IMR-90 (cell line): ENCODE data around the gene SIK2. TPM values are rescaled to one million over a fixed set of nuclear protein-coding genes. Genes with fewer than 3 reads are reported as not detected.

Source experiments
- ATAC-seq: fragments of 200-7000 bp; cut with Tn5 transposase; 2 replicates; pipeline ENCODE4 v1.9.1; 2020; ENCODE audit warnings: low read depth, mild to moderate bottlenecking, moderate library complexity
- BruUV-seq: library from RNA; stranded (reverse); fragments of 400-500 nt; replicated peaks from 2 replicates; lab custom pipeline; 2021; lab: Mats Ljungman, UMichigan
- CTCF ChIA-PET: fragments of 300-600 bp; formaldehyde crosslinking; extraction: SDS; loops from one replicate; lab custom pipeline; 2021; ENCODE audit warnings: antibody characterized with exemption; lab: Yijun Ruan, JAX
- POLR2A ChIA-PET: fragments of 300-600 bp; sonication (Branson Sonifier 250); formaldehyde crosslinking; loops from one replicate; lab custom pipeline; 2022; ENCODE audit warnings: antibody characterized with exemption; ENCODE audit not compliant: unreplicated experiment; lab: Charles Lee
- DNase-seq: peaks from one replicate; pipeline ENCODE4 v3.0.0; 2013
- H2AFZ ChIP-seq: replicated peaks from 2 replicates; pipeline ENCODE3; 2013; ENCODE audit warnings: low read length, mild to moderate bottlenecking; ENCODE audit not compliant: poor library complexity
- H2AK5ac ChIP-seq: 2 replicates; pipeline ENCODE4 v1.6.1; 2013; ENCODE audit warnings: low read depth, low read length, inconsistent platforms
- H2AK9ac ChIP-seq: replicated peaks from 2 replicates; pipeline ENCODE3; 2013; ENCODE audit warnings: mild to moderate bottlenecking, low read depth, low read length, moderate library complexity; ENCODE audit not compliant: poor library complexity
- H2BK120ac ChIP-seq: 2 replicates; pipeline ENCODE4 v1.6.1; 2013; ENCODE audit warnings: low read depth, low read length, inconsistent platforms
- H2BK15ac ChIP-seq: 3 replicates; pipeline ENCODE4 v1.6.1; 2013; ENCODE audit warnings: low read depth, low read length, inconsistent platforms
- H2BK20ac ChIP-seq: 2 replicates; pipeline ENCODE4 v1.6.1; 2013; ENCODE audit warnings: low read depth, mild to moderate bottlenecking, inconsistent platforms, low read length, moderate library complexity
- H2BK5ac ChIP-seq: 2 replicates; pipeline ENCODE4 v1.6.1; 2013; ENCODE audit warnings: mild to moderate bottlenecking, low read depth, low read length, inconsistent platforms; ENCODE audit not compliant: poor library complexity, severe bottlenecking
- H3K14ac ChIP-seq: replicated peaks from 2 replicates; pipeline ENCODE4 v1.6.1; 2013; ENCODE audit warnings: low read depth, low read length, inconsistent platforms
- H3K18ac ChIP-seq: 2 replicates; pipeline ENCODE4 v1.6.1; 2013; ENCODE audit warnings: low read depth, low read length, control low read depth
- H3K23ac ChIP-seq: 2 replicates; pipeline ENCODE4 v1.6.1; 2013; ENCODE audit warnings: low read depth, low read length, inconsistent platforms
- H3K27ac ChIP-seq: 2 replicates; pipeline ENCODE4 v1.5.1; 2013; ENCODE audit warnings: mild to moderate bottlenecking, control low read depth, low read length; ENCODE audit not compliant: insufficient read depth
- H3K27me3 ChIP-seq: 2 replicates; pipeline ENCODE4 v1.6.1; 2013; ENCODE audit warnings: low read length; ENCODE audit not compliant: control insufficient read depth, insufficient read depth
- H3K36me3 ChIP-seq: 2 replicates; pipeline ENCODE4 v1.6.1; 2013; ENCODE audit warnings: low read length, mixed read lengths; ENCODE audit not compliant: control insufficient read depth, insufficient read depth
- H3K4ac ChIP-seq: 2 replicates; pipeline ENCODE4 v1.6.1; 2013; ENCODE audit warnings: low read depth, low read length, inconsistent platforms
- H3K4me1 ChIP-seq: 2 replicates; pipeline ENCODE4 v1.6.1; 2013; ENCODE audit warnings: low read length, mixed read lengths; ENCODE audit not compliant: control insufficient read depth, insufficient read depth
- H3K4me2 ChIP-seq: 2 replicates; pipeline ENCODE4 v1.6.1; 2013; ENCODE audit warnings: low read depth, mild to moderate bottlenecking, control low read depth, low read length, moderate library complexity
- H3K4me3 ChIP-seq: 2 replicates; pipeline ENCODE4 v1.5.1; 2013; ENCODE audit warnings: low read depth, mild to moderate bottlenecking, control low read depth, low read length, moderate library complexity; ENCODE audit not compliant: insufficient read depth
- H3K56ac ChIP-seq: 2 replicates; pipeline ENCODE4 v1.6.1; 2013; ENCODE audit warnings: low read length, inconsistent platforms; ENCODE audit not compliant: insufficient read depth; ENCODE audit errors: extremely low read depth
- H3K79me1 ChIP-seq, 2 experiments: 2 replicates each; pipeline ENCODE4 v1.6.1; 2013; ENCODE audit warnings: low read length in 2 of 2, inconsistent platforms in 1 of 2, low read depth in 1 of 2
- H3K9ac ChIP-seq: 2 replicates; pipeline ENCODE4 v1.6.1; 2013; ENCODE audit warnings: low read depth, low read length, control low read depth
- H3K9me1 ChIP-seq: 2 replicates; pipeline ENCODE4 v1.6.1; 2013; ENCODE audit warnings: low read length, inconsistent platforms; ENCODE audit not compliant: insufficient read depth
- H3K9me3 ChIP-seq: 2 replicates; pipeline ENCODE4 v1.6.1; 2013; ENCODE audit warnings: low read length; ENCODE audit not compliant: control insufficient read depth, insufficient read depth
- H4K20me1 ChIP-seq: 2 replicates; pipeline ENCODE4 v1.6.1; 2013; ENCODE audit warnings: low read length, inconsistent platforms; ENCODE audit not compliant: insufficient read depth
- H4K5ac ChIP-seq: 2 replicates; pipeline ENCODE4 v1.6.1; 2013; ENCODE audit warnings: mild to moderate bottlenecking, low read depth, low read length, control low read depth
- H4K8ac ChIP-seq, 2 experiments: 2 replicates each; pipeline ENCODE4 v1.6.1; 2013; ENCODE audit warnings: low read depth in 2 of 2, low read length in 2 of 2, control low read depth in 1 of 2, inconsistent platforms in 1 of 2
- H4K91ac ChIP-seq: 2 replicates; pipeline ENCODE4 v1.6.1; 2013; ENCODE audit warnings: low read depth, low read length, inconsistent platforms; ENCODE audit not compliant: insufficient read depth
- BHLHE40 ChIP-seq: fragments of 150-350 bp; IDR thresholded peaks from 2 replicates; pipeline ENCODE4 v1.6.1; 2016; ENCODE audit warnings: mild to moderate bottlenecking, low read depth, low read length
- CEBPB ChIP-seq: IDR thresholded peaks from 2 replicates; pipeline ENCODE4 v1.6.1; 2012; ENCODE audit warnings: low read depth, low read length, improper control_type of control experiment
- CHD1 ChIP-seq: IDR thresholded peaks from 2 replicates; pipeline ENCODE4 v1.6.1; 2012; ENCODE audit warnings: low read depth, low read length, improper control_type of control experiment
- CTCF ChIP-seq: conservative IDR thresholded peaks from 2 replicates; pipeline ENCODE4 v1.5.1; 2012; ENCODE audit warnings: mild to moderate bottlenecking, low read depth, low read length, improper control_type of control experiment
- ELK1 ChIP-seq: fragments of 150-350 bp; IDR thresholded peaks from 2 replicates; pipeline ENCODE4 v1.6.1; 2016; ENCODE audit warnings: low read depth, mild to moderate bottlenecking, low read length, moderate library complexity, borderline replicate concordance
- FOS ChIP-seq: fragments of 150-350 bp; IDR thresholded peaks from 2 replicates; pipeline ENCODE4 v1.6.1; 2016; ENCODE audit warnings: low read depth, low read length
- MAFK ChIP-seq: IDR thresholded peaks from 2 replicates; pipeline ENCODE4 v1.6.1; 2012; ENCODE audit warnings: low read depth, low read length, improper control_type of control experiment
- MAZ ChIP-seq: IDR thresholded peaks from 2 replicates; pipeline ENCODE4 v1.6.1; 2012; ENCODE audit warnings: low read depth, mild to moderate bottlenecking, low read length, improper control_type of control experiment, moderate library complexity, borderline replicate concordance
- MXI1 ChIP-seq: IDR thresholded peaks from 2 replicates; pipeline ENCODE4 v1.6.1; 2012; ENCODE audit warnings: low read depth, mild to moderate bottlenecking, low read length, moderate library complexity, borderline replicate concordance
- NFE2L2 ChIP-seq: fragments of 150-350 bp; IDR thresholded peaks from 2 replicates; pipeline ENCODE4 v1.6.1; 2016; ENCODE audit warnings: low read depth, mild to moderate bottlenecking, low read length
- POLR2A ChIP-seq: IDR thresholded peaks from 2 replicates; pipeline ENCODE4 v1.6.1; 2012; ENCODE audit warnings: mild to moderate bottlenecking, low read depth, low read length
- RAD21 ChIP-seq: IDR thresholded peaks from 2 replicates; pipeline ENCODE4 v1.6.1; 2012; ENCODE audit warnings: low read length, improper control_type of control experiment
- RCOR1 ChIP-seq: IDR thresholded peaks from 2 replicates; pipeline ENCODE4 v1.6.1; 2012; ENCODE audit warnings: mild to moderate bottlenecking, low read length, improper control_type of control experiment; ENCODE audit not compliant: insufficient replicate concordance
- RFX5 ChIP-seq: IDR thresholded peaks from 2 replicates; pipeline ENCODE4 v1.8.0; 2012; ENCODE audit warnings: low read depth, mild to moderate bottlenecking, low read length, moderate library complexity
- SMC3 ChIP-seq: fragments of 150-350 bp; IDR thresholded peaks from 2 replicates; pipeline ENCODE4 v1.6.1; 2016; ENCODE audit warnings: low read depth, mild to moderate bottlenecking, antibody characterized with exemption, low read length, moderate library complexity
- WGBS, 2 experiments: methylation state at CpG; one replicate each; pipeline versions ENCODE4 v1.1.5 to v1.1.7; 2013; ENCODE audit warnings: missing lambda C conversion rate in 2 of 2; ENCODE audit not compliant: insufficient read length in 1 of 2; ENCODE audit errors: extremely low coverage in 2 of 2; 5-methylcytosine and 5-hydroxymethylcytosine counted together
- dilution Hi-C: fragments of 300-500 bp; cut with HindIII; formaldehyde crosslinking; loops from one replicate; pipeline ENCODE4 v1.14.3; 2018; ENCODE audit warnings: low sequenced_read_pairs; ENCODE audit not compliant: unreplicated experiment
- in situ Hi-C: fragments of 300-500 bp; cut with MboI; formaldehyde crosslinking; loops from 3 replicates; pipeline ENCODE4 v1.14.3; 2019; ENCODE audit warnings: low sequenced_read_pairs, inconsistent platforms, mixed read lengths
- intact Hi-C: fragments of 100-400 bp; cut with micrococcal nuclease; formaldehyde crosslinking; loops from 2 replicates; pipeline ENCODE4 v1.10.0; 2022
- polyA plus RNA-seq, 3 experiments: library from polyadenylated mRNA; depleted of rRNA; stranded (reverse); fragments of >200 nt; gene quantifications; 2 replicates each; pipeline ENCODE4 v1.2.3, GENCODE V29; 2012; ENCODE audit warnings: low replicate concordance in 1 of 3
- total RNA-seq: library from RNA; depleted of rRNA; stranded (reverse); fragments of >200 nt; gene quantifications from 2 replicates; pipeline ENCODE4 v1.2.3, GENCODE V29; 2012
- TF ChIP-seq, protein P1 (sequence below): fragments of 150-350 bp; IDR thresholded peaks from 2 replicates; pipeline ENCODE4 v1.6.1; 2017; ENCODE audit warnings: mild to moderate bottlenecking, antibody characterized with exemption, low read length, low read depth

Gene SIK2
- total and polyA plus RNA-seq, 2 of the 4 experiments (the other 2 are of a cell fraction): 7.9 to 10.4 TPM

- DNase-seq: no peak
- Histone ChIP-seq H3K18ac (no peak overlapping the region), H2BK20ac (no peak overlapping the region), H3K4me3 (no peak overlapping the region), H2BK120ac (no peak overlapping the region), H3K36me3 (peaks cover 62% of the 10 kb centered on the region), H3K4me1 (peaks cover 6% of the 10 kb centered on the region; the same call in 1 of the 2 replicates), H3K27ac (no peak overlapping the region), H3K79me1 (peaks cover 32 to 54% of the 10 kb centered on the region in 2 experiments), H4K5ac (no peak overlapping the region), H3K9ac (no peak overlapping the region), H2AK9ac (no peak overlapping the region), H2BK15ac (no peak overlapping the region), H2BK5ac (no peak overlapping the region), H4K91ac (no peak overlapping the region), H3K56ac (no peak overlapping the region), H4K20me1 (peaks cover 3% of the 10 kb centered on the region; the same call in 1 of the 2 replicates), H3K27me3 (no peaks in the 10 kb centered on the region), H3K14ac (no peak overlapping the region), H2AFZ (no peak overlapping the region), H2AK5ac (no peak overlapping the region), H3K4me2 (no peak overlapping the region), H4K8ac (no peak overlapping the region), H3K4ac (no peak overlapping the region), H3K23ac (no peak overlapping the region), H3K9me3 (no peaks in the 10 kb centered on the region), H3K9me1 (peaks cover 3% of the 10 kb centered on the region; the same call in 1 of the 2 replicates)
- ChIA-PET CTCF (interaction anchor here (0.7 to 1.1 kb wide), 3 partner anchors 12 to 155 kb away, joined by 3 read pairs; no protein-coding TSS in a partner anchor), POLR2A (no interaction called here)
- intact Hi-C loops: loop anchor here (5.0 kb wide), 1 partner anchor 43 kb away; no protein-coding TSS in a partner anchor
- TF ChIP-seq CHD1 (no peak), RFX5 (no peak), SMC3 (no peak), MAZ (no peak), BHLHE40 (no peak), MXI1 (no peak), ELK1 (no peak), CEBPB (no peak), MAFK (no peak), POLR2A (no peak), RAD21 (no peak), CTCF (no peak), NFE2L2 (no peak), FOS (no peak), RCOR1 (no peak)
- TF ChIP-seq, protein P1, sequence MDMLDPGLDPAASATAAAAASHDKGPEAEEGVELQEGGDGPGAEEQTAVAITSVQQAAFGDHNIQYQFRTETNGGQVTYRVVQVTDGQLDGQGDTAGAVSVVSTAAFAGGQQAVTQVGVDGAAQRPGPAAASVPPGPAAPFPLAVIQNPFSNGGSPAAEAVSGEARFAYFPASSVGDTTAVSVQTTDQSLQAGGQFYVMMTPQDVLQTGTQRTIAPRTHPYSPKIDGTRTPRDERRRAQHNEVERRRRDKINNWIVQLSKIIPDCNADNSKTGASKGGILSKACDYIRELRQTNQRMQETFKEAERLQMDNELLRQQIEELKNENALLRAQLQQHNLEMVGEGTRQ: no peak
- in situ Hi-C loops: no loop called here
- WGBS, 2 experiments: 100% methylated on average over 1 of the region's 5 CpGs; no CpG with 5 or more reads in 1 of the 2 experiments
- no peak for ATAC-seq
- BruUV-seq: no TSS peak
- dilution Hi-C loops: no loop called here
Measured at GRCh38 chr11:111759778-111760407, 157.6 kb downstream of the SIK2 start.
